CD4-positive, alpha-beta T cell treated with Interleukin-15 for 4 hours (primary cell): ENCODE measurements around the gene KLHL22.
"Not testable (repeated sequence)": the region's sequence is repeated elsewhere in the genome, so short reads cannot be mapped to it uniquely, and the experiment has no call there.

Experiments
- DNase-seq: peaks from one replicate; pipeline ENCODE4 v3.0.0-alpha.2; 2020; ENCODE audit warnings: low spot score

KLHL22 gene, protein sequence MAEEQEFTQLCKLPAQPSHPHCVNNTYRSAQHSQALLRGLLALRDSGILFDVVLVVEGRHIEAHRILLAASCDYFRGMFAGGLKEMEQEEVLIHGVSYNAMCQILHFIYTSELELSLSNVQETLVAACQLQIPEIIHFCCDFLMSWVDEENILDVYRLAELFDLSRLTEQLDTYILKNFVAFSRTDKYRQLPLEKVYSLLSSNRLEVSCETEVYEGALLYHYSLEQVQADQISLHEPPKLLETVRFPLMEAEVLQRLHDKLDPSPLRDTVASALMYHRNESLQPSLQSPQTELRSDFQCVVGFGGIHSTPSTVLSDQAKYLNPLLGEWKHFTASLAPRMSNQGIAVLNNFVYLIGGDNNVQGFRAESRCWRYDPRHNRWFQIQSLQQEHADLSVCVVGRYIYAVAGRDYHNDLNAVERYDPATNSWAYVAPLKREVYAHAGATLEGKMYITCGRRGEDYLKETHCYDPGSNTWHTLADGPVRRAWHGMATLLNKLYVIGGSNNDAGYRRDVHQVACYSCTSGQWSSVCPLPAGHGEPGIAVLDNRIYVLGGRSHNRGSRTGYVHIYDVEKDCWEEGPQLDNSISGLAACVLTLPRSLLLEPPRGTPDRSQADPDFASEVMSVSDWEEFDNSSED

DNA sequence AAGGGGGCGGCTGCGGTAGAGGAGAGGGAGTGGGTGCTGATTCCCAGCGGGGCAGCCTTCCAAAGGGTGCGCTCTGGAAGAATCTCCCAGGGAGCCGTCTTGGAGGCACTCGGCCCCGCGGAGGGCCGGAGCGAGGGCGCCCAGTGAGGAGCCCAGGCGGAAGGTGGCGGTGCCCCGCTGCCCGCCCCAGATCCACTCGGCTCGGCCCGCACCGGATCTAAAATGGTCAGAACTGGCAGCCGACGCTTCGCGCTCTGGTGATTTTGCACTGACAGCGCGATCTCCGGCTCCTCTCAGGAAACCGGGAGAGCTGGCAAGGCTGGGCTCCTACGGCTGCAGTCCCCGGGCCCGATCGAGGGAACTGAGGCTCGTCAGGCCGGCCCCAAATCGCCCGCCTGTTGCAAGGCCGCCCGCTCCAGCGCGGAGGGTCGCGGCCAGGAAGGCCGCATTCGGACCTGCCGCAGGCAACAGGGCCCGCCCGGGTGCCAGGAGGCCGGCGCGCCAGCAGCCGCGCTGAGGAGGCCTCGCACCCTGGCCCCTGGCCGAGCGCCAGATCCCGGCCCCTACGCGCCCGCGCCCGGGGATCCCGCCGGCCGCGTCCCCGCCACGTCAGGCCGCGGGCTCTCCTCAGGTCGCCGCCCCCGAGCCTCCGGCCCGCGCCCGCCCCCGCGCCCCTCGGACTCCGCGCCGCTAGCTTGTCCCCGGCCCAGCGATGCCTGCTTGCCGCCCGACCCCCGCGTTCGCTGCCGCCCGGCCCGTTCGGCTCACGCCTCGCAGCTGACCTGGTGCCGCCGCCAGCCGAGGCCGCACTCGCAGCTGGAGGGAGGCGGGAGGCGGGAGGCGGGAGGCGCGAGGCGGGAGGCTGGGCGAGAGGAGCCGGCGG is at the start of gene KLHL22:
Gene KLHL22 (minus strand): TSS at position 818 of the 883 bp plus-strand sequence. CDS start 6,584 bp downstream, outside the sequence.
- no peak for DNase-seq

DNA sequence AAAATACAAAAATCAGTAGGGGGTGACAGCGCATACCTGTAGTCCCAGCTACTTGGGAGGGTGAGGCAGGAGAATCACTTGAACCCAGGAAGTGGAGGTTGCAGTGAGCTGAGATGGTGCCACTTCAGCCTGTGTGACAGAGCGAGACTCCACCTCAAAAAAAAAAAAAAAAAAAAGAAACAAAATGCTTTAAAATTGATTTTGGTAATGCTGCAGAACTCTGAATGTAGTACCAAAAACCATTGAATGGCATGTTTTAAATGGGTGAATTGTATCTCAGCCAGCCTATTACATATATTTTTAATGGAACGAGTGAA is 49.7 kb upstream of the KLHL22 start:
- DNase-seq, result not testable (repeated sequence)

DNA sequence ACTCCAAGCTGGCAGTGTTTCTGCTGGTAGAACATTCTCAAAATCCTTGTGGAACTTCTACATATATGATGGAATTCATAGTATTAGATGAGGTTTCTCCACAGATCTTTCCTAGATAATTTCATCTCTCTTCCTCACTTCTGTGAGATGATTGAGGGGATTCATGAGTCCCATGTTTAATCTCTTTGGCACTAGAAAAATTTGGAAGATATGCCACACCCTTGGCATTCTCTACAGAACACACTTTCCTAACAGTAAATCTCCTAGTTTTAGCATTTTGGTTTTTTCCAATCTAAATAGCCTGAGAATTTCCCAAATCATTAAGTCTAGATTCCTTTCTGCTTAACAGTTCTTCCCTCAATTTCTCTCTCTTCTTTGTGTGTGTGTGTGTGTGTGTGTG is 47.1 kb upstream of the KLHL22 start:
- no peak for DNase-seq

DNA sequence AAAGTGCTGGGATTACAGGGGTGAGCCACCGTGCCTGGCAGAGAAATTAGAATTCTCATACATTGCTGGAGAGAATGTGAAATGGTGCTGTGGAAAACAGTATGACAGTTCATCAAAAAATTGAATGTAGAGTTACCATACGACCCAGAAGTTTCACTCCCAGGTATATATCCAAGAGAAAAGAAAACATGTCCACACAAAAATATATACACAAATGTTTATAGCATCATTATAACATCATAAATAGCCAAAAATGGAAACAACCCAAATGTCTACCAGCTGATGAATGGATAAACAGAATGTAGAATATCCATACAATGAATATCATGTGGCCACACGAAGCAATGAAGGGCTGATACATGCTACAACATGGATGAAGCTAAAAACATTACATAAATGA is 46.5 kb upstream of the KLHL22 start:
- no peak for DNase-seq

DNA sequence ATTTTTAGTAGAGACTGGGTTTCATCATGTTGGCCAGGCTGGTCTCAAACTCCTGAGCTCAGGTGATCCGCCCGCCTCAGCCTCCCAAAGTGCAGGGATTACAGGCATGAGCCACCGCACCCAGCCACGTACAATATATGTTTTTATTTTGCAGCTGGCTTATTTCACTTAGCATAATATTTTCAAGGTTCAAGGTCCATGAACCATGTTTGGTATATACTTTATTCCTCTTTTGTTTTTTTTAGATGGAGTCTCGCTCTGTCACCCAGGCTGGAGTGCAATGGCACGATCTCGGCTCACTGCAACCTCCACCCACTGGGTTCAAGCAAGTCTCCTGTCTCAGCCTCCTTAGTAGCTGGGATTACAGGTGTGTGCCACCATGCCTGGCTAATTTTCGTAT is 43.3 kb upstream of the KLHL22 start:
- DNase-seq, result not testable (repeated sequence)

DNA sequence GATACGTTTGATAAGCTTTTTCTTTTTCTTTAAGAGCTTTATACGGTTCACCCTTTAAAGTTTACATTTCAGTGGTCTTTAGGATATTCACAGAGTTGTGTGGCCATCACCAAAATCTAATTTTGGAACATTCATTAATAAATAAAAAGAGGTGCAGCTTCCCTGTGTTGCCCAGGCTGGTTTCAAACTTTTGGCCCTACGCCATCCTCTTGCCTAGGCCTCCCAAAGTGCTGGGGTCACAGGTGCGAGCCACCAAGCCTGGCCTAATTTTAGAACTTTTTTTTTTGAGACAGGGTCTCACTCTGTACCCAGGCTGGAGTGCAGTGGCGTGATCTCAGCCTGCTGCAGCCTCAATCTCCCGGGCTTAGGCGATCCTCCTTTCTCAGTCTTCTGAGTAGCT is 42.4 kb upstream of the KLHL22 start:
- DNase-seq, result no peak

DNA sequence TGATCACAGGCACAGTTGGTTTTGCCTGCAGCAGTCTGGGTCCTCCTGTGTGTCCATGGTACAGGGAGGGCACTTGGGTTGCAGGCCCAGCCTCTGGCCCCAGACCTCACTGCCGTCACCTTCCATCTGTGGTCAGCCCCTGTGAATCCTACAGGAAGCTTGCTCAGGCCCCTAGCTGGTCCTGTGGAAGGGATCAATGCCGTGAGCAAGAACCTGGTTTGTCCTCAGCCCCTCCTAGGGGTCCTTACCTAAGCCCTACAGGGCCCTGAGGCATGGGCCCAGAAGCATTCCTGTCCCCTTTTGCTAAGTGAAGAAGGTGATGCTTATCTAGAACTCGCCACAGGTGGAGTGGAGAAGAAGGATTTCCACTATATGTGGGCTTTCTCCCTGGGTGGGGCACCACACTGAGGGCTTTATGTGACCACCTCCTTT is 41.7 kb upstream of the KLHL22 start:
- no peak for DNase-seq

DNA sequence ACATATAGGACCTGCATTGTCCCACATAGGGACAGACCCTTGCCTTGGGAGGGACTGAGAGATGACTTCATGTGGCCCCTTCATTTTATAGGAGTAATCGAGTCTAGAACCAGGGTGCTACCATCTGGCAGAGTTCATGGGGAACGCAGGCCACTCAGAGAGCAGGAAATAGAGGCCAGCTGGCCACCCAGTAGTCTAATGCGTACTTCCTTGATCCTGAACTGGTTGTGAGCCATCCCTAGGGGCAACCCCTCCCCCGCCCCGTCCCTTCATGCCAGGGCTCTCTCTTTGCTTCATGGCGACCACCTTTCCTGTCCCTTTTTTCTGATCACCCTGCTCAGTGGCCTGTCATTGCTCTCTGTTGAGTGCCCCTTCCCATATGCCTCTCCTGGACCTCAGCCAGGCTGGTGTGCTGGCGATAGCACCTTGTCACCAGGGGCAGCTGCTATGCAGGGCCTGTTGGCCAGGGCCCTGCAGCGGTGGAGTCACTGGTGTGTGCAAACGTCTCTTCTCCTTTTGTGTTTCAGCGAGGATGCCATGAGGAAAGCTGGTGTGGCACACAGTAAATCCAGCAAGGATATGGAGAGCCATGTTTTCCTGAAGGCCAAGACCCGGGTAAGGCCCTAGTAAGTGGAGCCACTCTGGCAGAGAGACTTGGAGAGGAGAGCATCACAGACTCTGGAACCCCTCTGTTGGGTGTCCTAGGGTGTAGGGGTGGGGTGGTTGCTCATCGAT is 41.2 kb upstream of the KLHL22 start:
- DNase-seq, result no peak

DNA sequence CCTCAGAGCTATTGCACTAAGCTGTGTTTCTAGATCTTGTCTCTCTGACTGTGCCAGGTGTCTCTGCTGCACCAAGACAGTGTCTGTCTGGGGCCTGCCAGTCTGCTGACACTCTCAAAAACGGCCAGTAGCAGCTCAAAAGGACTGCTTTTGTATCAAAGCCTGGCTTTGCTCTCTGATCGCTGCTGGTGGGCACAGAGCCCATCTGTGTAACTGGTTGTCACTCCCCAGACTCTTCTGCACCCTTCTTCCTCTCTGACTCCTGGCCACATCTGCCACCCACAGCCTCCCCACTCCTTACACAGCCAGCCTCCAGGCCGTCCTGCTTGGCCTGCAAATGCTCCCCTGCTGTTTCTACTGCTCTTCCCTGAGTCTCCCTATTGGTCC is 38.3 kb upstream of the KLHL22 start:
- DNase-seq, result no peak

DNA sequence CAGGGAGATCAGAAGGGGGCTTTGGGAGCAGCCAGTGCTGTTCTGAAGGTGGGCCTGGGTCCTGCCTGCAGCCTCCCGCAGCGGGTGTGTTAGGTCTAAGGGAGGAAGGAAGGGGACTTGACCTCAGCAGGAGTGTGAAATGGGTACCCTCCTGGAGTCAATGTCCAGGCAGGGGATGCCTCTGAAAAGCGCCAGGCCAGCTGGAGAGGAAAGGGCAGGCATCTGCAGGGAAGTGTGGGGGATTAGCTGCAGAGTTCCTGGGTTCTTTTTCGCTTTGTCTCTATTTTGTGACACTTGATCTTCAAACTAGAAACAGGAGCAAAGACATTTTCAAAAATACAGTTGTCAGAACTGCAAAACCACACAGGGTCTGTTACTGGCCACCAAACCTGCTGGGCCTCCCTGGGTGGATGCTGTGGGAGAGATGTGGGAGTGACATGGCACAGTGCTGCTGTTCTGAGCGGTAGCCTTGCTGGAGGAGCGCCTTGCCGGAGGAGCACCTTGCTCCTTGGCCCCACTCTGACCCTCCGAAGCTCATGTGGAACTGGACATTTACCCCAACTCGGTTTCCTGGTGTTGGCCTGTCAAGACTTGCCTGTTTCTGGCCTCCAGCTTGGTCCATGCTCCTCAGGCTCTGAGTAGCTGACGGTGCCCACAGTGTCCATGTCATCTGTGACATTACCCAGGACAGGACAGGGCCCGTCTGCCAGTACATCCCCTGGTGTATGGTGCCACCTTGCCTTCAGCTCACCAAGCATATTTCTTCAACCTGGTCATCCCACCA is 37.7 kb upstream of the KLHL22 start:
- no peak for DNase-seq

DNA sequence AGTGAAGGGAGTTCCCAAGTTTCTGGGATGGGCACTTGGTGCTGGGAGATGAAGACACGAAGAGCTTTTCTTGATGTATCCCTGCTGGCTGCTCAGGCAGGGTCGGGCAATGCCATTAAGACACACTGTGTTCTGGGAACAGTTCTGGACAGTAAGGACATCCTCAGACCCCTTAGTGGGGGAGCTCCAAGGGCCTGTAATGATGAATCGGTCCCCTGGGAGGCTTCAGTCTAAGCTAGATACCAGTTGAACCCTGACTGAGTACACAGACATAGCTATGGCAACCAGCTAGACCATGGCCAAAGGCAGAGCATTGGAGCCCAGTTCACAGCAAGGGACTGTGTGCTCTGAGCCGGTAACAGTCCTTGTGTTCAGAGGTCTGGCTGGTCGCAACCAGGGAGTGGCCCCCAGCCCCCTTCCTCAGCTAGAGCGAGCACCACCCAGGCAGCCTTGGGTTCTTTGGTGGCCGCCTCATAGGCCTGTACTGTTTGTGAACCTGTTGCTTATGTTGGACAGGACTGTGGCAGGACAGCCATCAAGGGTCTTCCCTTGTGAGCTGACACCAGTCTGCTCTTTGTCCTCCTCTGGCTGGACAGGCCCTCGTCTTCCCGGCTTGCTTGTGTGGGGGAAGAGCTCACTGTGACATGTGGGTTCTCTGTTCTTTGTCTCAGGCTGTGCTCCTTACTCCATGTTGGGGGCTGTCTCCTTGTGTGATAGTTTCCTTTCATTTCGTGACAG is 36.8 kb upstream of the KLHL22 start:
- no peak for DNase-seq

DNA sequence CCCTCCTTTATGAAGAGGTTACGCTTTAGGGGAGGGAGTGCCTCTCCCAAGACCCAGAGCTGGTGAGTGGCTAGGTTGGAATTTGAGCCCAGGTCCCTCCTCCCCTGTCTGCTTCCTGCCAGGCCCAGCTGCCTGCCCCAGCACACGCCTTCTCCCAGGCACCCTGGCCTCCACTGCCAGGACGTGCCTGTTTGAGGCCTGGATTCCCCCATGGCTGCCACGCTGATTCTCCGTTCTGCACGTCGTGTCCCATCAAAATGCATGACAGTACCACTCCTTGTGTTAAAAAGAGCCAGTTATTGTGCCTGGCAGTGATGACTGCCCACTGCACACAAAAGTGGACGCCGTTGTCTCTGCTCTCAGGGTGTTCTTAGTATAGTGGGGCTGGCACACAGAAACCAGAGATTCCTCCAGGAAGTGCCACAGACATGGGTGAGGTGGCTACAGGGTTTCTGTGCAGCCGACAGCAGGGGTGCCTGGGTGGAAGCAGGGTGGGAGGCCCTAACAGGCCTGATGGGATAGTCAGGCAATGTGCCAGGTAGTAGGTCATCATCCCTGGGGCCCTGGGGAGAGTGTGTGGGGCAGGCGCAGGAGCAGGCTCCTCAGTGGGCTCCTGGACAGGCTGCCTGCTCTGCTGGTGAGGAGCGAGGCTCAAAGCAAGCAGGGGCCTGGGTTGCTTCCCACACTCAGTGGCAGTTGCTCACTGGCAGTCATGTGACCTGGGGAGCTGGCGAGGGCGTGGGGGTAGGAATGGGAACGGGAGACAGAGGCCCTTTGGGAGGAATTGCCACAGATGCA is 36.0 kb upstream of the KLHL22 start:
- no peak for DNase-seq

DNA sequence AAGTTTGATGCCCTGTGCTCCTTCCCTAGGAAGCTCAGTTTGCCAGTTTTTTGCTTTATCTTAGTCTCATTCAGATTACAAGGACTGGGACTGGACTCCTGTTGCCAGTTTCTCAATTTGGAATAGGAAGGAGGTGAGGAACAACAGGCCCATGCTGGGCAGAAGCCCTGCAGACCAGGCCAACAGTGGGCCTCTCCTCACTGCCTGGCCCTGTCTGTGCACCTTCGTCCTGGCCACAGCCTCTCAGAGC is 35.5 kb upstream of the KLHL22 start:
- DNase-seq, result no peak

DNA sequence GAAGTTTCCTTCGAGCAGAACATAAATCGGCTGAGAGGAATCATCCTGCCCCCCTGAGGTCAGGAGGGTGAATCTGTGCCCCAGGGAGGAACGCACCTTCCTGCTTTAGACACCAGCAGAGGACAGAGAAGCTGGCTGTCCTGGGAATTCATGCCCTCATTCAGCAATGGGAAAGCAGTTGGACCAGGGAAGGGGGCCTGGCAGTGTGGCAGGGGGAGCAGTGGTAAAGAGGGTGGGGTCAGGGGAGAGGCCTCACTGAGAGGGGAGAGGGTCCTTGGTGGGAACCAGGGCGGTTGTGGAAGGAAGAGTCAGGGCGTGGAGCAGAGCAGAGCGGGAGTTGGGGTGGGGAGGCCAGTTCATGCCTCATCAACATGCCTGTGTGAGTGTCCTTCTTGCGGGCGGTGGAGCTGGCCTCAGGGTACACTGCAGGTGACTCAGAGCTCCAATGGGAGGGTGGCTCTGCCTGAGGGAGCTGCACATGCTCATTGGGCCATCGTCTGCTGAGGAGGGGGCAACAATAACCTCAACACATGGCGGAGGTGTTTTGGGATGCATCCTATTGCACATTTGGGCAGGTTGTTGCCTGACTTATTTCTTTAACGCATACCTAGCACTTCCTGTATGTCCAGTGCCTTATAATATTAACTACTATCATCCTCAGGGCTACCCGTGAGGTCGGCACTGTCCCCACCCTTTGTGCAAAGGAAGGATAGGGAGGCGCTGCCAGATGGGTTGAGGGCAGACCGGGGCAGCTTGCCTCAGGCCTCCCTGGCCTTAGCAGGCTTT is 35.0 kb upstream of the KLHL22 start:
- no peak for DNase-seq

DNA sequence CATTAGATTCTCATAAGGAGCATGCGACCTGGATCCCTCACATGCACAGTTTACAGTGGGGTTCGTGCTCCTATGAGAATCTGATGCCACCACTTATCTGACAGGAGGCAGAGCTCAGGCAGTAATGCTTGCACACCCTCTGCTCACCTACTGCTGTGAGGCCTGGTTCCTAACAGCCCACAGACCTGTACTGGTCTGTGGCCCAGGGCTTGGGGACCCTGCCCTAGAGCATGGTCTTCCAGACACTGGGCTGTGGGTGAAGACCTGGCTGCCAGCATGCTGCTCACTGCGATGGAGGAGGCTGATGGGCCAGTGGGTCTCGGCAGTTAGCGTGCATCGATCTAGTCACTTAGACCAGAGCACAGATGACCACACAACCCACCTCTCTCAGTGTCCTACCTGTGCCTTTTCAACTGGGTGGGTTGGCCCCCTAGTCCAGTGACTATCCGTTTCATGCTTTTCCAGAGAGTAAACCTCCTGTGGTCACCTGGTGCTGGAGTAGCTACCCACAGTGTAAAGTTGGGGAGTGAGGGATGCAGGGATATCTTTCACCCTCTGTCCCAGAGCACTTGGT is 32.9 kb upstream of the KLHL22 start:
- no peak for DNase-seq

DNA sequence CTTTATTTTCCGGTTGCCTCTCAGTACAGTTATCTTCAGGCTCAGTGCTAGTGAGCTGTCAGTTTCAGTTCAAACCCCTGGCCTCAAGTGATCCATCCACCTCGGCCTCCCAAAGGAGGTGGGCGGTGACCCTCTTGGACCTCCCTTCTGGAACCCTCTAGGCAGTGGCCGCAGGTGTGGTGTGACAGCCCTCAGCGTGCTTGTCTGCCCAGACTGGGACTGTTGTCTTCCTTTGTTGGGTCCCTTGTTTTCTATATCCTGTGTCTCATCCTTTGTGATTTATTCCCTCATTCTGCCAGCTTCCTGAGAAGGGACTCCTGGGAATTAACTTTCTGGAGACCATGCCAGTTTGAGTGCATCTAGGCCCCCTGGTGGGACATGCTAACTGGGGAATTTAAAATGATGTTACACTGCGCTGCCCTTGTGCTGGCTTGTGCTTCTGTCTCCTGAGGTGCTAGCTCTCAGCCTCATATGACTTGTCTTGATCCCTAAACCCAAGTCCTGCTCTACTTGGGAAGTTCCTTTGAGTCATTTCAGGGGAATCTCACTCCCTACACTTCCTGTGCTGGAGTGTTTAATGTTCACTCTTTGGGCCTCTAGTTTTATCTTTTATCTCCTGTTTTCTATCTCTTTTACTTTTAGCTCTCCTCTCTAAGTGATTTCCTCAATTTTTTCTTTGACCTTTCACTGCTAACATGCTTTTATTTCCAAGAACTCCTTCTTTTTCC is 31.2 kb upstream of the KLHL22 start:
- DNase-seq, result no peak

DNA sequence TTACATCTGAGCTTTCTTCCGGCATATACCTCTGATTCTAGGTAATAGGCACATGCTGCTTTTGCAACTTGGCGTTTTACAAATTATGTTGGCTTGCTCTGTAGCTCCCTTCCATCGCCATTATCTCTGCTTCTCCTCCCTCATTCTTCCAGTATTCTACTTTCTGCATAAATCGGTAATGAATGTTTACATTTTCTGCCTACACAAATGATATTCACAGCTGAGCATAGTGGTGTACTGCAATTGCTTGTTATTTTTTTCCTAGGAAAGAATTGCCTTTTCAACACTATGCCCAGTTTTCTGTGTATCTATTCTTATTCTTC is 30.7 kb upstream of the KLHL22 start:
- DNase-seq, result no peak

DNA sequence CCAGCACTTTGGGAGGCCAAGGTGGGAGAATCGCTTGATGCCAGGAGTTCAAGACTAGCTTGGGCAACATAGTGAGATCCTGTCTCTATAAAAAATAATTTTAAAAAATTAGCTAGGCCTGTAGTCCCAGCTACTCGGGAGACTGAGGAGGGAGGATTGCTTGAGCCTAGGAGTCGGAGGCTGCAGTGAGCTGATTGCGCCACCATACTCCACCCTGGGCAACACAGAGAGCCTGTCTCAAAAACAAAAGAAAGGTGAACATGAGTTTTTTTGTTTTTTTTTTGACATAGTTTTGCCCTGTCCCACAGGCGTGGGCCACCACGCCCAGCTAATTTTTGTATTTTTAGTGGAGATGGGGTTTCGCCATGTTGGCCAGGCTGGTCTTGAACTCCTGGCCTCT is 29.5 kb upstream of the KLHL22 start:
- DNase-seq, result no peak
